ENCODE data around the gene TFAP2A.

DNA sequence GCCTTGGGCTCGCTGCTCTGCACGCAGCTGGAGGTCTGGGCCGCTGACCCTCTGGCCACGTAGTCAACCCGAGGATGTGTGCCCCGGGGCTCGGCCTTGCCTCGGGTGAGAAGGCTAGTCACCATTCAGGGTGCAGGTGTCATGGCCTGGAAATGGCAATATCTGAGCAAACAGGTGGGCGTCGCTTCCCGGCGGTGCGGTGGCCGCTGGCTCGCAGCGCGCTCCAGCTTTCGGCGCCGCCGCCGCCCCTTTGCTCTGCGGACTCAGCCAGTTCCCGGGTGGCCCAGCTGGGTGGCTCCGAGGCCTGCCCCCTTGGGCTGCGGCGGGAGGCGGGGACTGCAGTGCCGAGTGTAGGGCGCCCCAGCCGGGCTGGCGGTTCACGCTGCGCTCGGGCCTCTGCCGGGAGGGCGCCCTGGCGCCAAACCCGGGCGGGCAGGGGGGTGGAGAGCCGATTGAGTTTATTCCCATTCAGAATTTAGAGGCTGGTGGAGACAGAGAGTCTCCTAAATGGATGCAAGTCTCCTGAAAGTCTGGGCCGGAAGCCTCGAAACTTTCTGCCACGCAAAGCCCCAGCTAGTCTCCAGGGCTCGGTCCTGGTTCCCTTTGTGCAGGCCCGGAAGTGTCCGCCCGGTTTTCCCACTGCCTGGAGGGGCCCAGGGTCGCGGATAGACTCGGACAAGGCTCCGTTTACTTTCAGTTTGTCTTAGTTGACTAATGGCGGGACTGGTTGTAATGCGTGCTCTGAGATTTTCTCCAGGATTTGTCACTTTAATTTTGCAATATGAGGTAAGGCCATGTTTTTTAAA is 11.3 kb upstream of the TFAP2A start:
- TF ChIP-seq, protein P1, sequence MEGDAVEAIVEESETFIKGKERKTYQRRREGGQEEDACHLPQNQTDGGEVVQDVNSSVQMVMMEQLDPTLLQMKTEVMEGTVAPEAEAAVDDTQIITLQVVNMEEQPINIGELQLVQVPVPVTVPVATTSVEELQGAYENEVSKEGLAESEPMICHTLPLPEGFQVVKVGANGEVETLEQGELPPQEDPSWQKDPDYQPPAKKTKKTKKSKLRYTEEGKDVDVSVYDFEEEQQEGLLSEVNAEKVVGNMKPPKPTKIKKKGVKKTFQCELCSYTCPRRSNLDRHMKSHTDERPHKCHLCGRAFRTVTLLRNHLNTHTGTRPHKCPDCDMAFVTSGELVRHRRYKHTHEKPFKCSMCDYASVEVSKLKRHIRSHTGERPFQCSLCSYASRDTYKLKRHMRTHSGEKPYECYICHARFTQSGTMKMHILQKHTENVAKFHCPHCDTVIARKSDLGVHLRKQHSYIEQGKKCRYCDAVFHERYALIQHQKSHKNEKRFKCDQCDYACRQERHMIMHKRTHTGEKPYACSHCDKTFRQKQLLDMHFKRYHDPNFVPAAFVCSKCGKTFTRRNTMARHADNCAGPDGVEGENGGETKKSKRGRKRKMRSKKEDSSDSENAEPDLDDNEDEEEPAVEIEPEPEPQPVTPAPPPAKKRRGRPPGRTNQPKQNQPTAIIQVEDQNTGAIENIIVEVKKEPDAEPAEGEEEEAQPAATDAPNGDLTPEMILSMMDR (IDR thresholded peaks at IDR 0.05): no peak
- TF ChIP-seq POLR2A (IDR thresholded peaks at IDR 0.05) (no peak), EP300 (IDR thresholded peaks at IDR 0.05) (no peak), POLR2AphosphoS5 (IDR thresholded peaks at IDR 0.05) (peak in 2 of 4 donors; percentile 30 to 37)
